Measurements from ENCODE around the gene CMTM3.

GRCh38 chr16:66566051-66566901, 38.2 kb upstream of the CMTM3 start, which contains the start of gene CMTM1:
- TF ChIP-seq CTCF (IDR thresholded peaks at IDR 0.05): no peak
- no peak for TF ChIP-seq EZH2phosphoT487 (IDR thresholded peaks at IDR 0.05)
- TF ChIP-seq EZH2 (IDR thresholded peaks at IDR 0.05): no peak
